HepG2 (cell line): ENCODE measurements around the gene C2orf15. TPM values are rescaled to one million over a fixed set of nuclear protein-coding genes. Genes with fewer than 3 reads are reported as not detected.

Experiments
- ARID2 ChIP-seq: sonication (generic); formaldehyde crosslinking; IDR thresholded peaks from 2 replicates; pipeline ENCODE4 v1.8.1; 2022; ENCODE audit warnings: mild to moderate bottlenecking, missing genetic modification reagents, borderline replicate concordance
- ATF1 ChIP-seq: IDR thresholded peaks from 2 replicates; pipeline ENCODE4 v1.6.1; 2016; ENCODE audit warnings: mild to moderate bottlenecking, control low read depth
- FOXK1 ChIP-seq: sonication (generic); formaldehyde crosslinking; IDR thresholded peaks from 2 replicates; pipeline ENCODE4 v1.4.0; 2020; ENCODE audit warnings: low read depth, missing genetic modification reagents, borderline replicate concordance
- GABPB1 ChIP-seq: IDR thresholded peaks from 2 replicates; pipeline ENCODE4 v1.6.1; 2016; ENCODE audit warnings: mild to moderate bottlenecking, missing genetic modification reagents, moderate library complexity, missing compliant biosample characterization
- GTF3A ChIP-seq: sonication (generic); formaldehyde crosslinking; conservative IDR thresholded peaks from 2 replicates; pipeline ENCODE4 v1.4.0; 2020; ENCODE audit warnings: mild to moderate bottlenecking, missing genetic modification reagents
- LCORL ChIP-seq, 2 experiments: fragments of 450-650 bp in 1 of 2; sonication (generic) in 1 of 2; formaldehyde crosslinking in 1 of 2; IDR thresholded peaks; 2 replicates each; pipeline versions ENCODE4 v1.5.0 to v1.6.1; 2017 to 2020; ENCODE audit warnings: antibody characterized with exemption in 1 of 2, missing genetic modification reagents in 1 of 2
- PBX2 ChIP-seq: IDR thresholded peaks from 2 replicates; pipeline ENCODE4 v1.6.1; 2016; ENCODE audit warnings: control low read depth
- SRF ChIP-seq: IDR thresholded peaks from 2 replicates; pipeline ENCODE4 v1.6.1; 2011; ENCODE audit warnings: mild to moderate bottlenecking, low read depth, low read length, moderate library complexity
- SUZ12 ChIP-seq: fragments of 150-350 bp; IDR thresholded peaks from 2 replicates; pipeline ENCODE4 v1.6.1; 2014; ENCODE audit warnings: low read depth, low read length
- TFE3 ChIP-seq: IDR thresholded peaks from 2 replicates; pipeline ENCODE4 v1.6.1; 2016
- THRA ChIP-seq: sonication (generic); formaldehyde crosslinking; IDR thresholded peaks from 2 replicates; pipeline ENCODE4 v1.4.0; 2020; ENCODE audit warnings: missing genetic modification reagents, borderline replicate concordance
- ZBTB37 ChIP-seq: sonication (generic); formaldehyde crosslinking; IDR thresholded peaks from 2 replicates; pipeline ENCODE4 v1.4.0; 2020; ENCODE audit warnings: mild to moderate bottlenecking, missing genetic modification reagents
- ZKSCAN1 ChIP-seq: fragments of 150-350 bp; IDR thresholded peaks from 2 replicates; pipeline ENCODE4 v1.6.1; 2014; ENCODE audit warnings: low read length
- ZMAT3 ChIP-seq: sonication (generic); formaldehyde crosslinking; conservative IDR thresholded peaks from 2 replicates; pipeline ENCODE4 v1.7.0; 2021; ENCODE audit warnings: missing genetic modification reagents
- ZNF17 ChIP-seq: sonication (generic); formaldehyde crosslinking; IDR thresholded peaks from 2 replicates; pipeline ENCODE4 v1.5.0; 2020; ENCODE audit warnings: mild to moderate bottlenecking, missing genetic modification reagents
- ZNF251 ChIP-seq: sonication (generic); formaldehyde crosslinking; IDR thresholded peaks from 2 replicates; pipeline ENCODE4 v1.9.0; 2021; ENCODE audit warnings: mild to moderate bottlenecking, missing genetic modification reagents
- ZNF343 ChIP-seq: sonication (generic); formaldehyde crosslinking; IDR thresholded peaks from 2 replicates; pipeline ENCODE4 v1.4.0; 2020; ENCODE audit warnings: mild to moderate bottlenecking, missing genetic modification reagents
- ZNF350 ChIP-seq: sonication (generic); formaldehyde crosslinking; IDR thresholded peaks from 2 replicates; pipeline ENCODE4 v1.4.0; 2020; ENCODE audit warnings: mild to moderate bottlenecking, low read depth, missing genetic modification reagents, borderline replicate concordance
- ZNF382 ChIP-seq: sonication (generic); formaldehyde crosslinking; IDR thresholded peaks from 2 replicates; pipeline ENCODE4 v1.5.0; 2020; ENCODE audit warnings: missing genetic modification reagents, mild to moderate bottlenecking, borderline replicate concordance
- ZNF432 ChIP-seq: sonication (generic); formaldehyde crosslinking; IDR thresholded peaks from 2 replicates; pipeline ENCODE4 v1.5.0; 2020; ENCODE audit warnings: missing genetic modification reagents, mild to moderate bottlenecking, borderline replicate concordance
- ZNF569 ChIP-seq: sonication (generic); formaldehyde crosslinking; IDR thresholded peaks from 2 replicates; pipeline ENCODE4 v1.5.0; 2020; ENCODE audit warnings: mild to moderate bottlenecking, missing genetic modification reagents, moderate library complexity, borderline replicate concordance
- ZNF878 ChIP-seq: sonication (generic); formaldehyde crosslinking; IDR thresholded peaks from 2 replicates; pipeline ENCODE4 v1.8.1; 2023; ENCODE audit warnings: mild to moderate bottlenecking, missing genetic modification reagents, moderate library complexity
- polyA plus RNA-seq, 8 experiments: library from polyadenylated mRNA; depleted of rRNA in 3 of 8; stranded (reverse) in 7 of 8; unstranded in 1 of 8; fragments of >200 nt; fragmentation: Illumina TruSeq in 4 of 8; extraction: Trizol in 4 of 8; gene quantifications; 2 replicates each; pipeline versions ENCODE4 v1.2.1 to v1.2.3, GENCODE V29; 2011 to 2016; ENCODE audit warnings: low read depth in 4 of 8, missing spikeins in 1 of 8, mixed read lengths in 1 of 8; ENCODE audit not compliant: insufficient read depth in 1 of 8
- total RNA-seq, 5 experiments: library from RNA; depleted of rRNA; stranded (reverse); fragments of >200 nt; fragmentation: Illumina TruSeq; extraction: Trizol; gene quantifications; 2 replicates each; pipeline ENCODE4 v1.2.3, GENCODE V29; 2016; ENCODE audit warnings: low read depth in 1 of 5
- TF ChIP-seq, protein P1 (sequence below): sonication (generic); formaldehyde crosslinking; IDR thresholded peaks from 2 replicates; pipeline ENCODE4 v1.5.0; 2020; ENCODE audit warnings: missing genetic modification reagents, mild to moderate bottlenecking, borderline replicate concordance

C2orf15 gene
- total and polyA plus RNA-seq, 2 of the 13 experiments (the other 11 are each of a cell fraction or from before 2014, with no cell fraction given), result 5.5 to 8.3 TPM

DNA sequence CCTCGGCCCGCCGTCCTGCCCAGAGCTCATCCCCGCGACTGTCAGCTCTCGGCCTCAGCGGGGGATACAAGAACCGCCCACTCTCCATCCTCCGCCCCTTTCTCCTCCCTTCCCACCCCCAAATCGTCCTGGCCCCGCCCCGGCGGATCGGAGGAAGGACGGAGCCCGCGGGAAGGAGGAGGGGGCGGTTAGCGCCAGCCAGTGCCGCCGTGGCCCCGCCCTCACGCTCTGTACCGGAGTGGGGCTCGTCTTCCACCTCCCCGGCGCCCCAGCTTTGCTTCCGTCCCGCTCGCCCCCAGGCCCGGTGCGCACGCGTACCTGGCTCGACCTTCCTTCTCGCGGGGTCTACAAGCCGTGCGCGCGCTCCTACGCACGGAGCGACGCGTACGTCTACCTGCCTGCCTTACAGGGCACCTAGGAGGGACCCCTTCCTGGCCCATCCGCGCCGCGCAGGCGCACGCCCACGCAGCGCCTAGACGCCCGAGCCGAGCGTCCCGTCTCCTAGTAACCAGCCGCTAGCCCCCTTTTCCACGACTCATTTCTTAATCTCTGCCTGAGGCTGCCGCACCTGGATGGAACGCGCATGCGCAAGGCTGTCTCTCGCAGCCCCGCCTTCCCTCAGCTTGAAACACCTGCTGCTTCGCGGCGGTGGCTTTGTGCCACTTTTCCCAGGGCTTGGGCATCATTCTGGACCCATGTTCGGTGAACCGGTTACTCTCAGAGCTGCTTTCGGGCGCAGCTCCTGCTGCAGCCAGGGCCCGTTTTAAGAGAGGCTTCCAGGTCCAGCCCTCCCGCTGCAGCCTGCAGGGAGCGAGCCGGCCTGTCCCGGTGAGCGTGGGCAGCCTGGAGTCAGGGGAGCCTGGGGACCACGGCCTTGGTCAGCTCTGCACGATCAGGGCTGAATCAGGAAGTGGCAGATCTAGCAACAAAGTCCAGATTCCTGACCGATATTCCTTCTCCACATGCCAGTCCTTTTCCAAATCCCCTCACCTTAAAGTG is at the start of gene C2orf15 (continued):
- TF ChIP-seq ZNF432 (CRISPR knock-in tag) (no peak), GTF3A (0 out of 2 replicates have a peak, but pooled peaks have one; percentile 64), ZNF343 (CRISPR knock-in tag) (peak; percentile 94), ZNF251 (CRISPR knock-in tag) (no peak), GABPB1 (peak; percentile 86), ZMAT3 (CRISPR knock-in tag) (peak; percentile 69), ARID2 (CRISPR knock-in tag) (no peak), TFE3 (CRISPR knock-in tag) (no peak), THRA (CRISPR knock-in tag) (0 out of 2 replicates have a peak, but pooled peaks have one; percentile 33), PBX2 (CRISPR knock-in tag) (no peak), ZKSCAN1 (no peak), LCORL (IDR thresholded peaks at IDR 0.05) (no peak), LCORL (CRISPR knock-in tag; IDR thresholded peaks at IDR 0.05) (peak; percentile 80), ZNF878 (CRISPR knock-in tag) (no peak), SUZ12 (no peak), ATF1 (CRISPR knock-in tag) (no peak), FOXK1 (CRISPR knock-in tag) (peak; percentile 75; the same call in 1 of the 2 replicates), SRF (no peak), ZNF382 (no peak), ZBTB37 (no peak), ZNF350 (CRISPR knock-in tag) (peak; percentile 90; the same call in 1 of the 2 replicates), ZNF17 (no peak), ZNF569 (CRISPR knock-in tag) (peak; percentile 87; the same call in 1 of the 2 replicates)
- TF ChIP-seq, protein P1, sequence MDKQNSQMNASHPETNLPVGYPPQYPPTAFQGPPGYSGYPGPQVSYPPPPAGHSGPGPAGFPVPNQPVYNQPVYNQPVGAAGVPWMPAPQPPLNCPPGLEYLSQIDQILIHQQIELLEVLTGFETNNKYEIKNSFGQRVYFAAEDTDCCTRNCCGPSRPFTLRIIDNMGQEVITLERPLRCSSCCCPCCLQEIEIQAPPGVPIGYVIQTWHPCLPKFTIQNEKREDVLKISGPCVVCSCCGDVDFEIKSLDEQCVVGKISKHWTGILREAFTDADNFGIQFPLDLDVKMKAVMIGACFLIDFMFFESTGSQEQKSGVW (CRISPR knock-in tag), result no peak
